CD4-positive, alpha-beta T cell (primary cell): ENCODE results near the gene GALM. TPM values are rescaled to one million over a fixed set of nuclear protein-coding genes. Genes with fewer than 3 reads are reported as not detected.

Source experiments
- ATAC-seq: fragments of 200-7000 bp; cut with Tn5 transposase; one replicate; pipeline ENCODE4 v1.10.0; 2022; ENCODE audit warnings: mild to moderate bottlenecking; ENCODE audit not compliant: poor library complexity
- CTCF ChIA-PET: fragments of 350-600 bp; sonication (Branson Sonifier 250); formaldehyde crosslinking; loops from one replicate; lab custom pipeline; 2021; ENCODE audit warnings: antibody characterized with exemption, inconsistent platforms; lab: Charles Lee
- POLR2A ChIA-PET: fragments of 350-600 bp; sonication (Branson Sonifier 250); formaldehyde crosslinking; loops from one replicate; lab custom pipeline; 2021; ENCODE audit warnings: antibody characterized with exemption, inconsistent platforms; lab: Charles Lee
- DNase-seq, 14 experiments: peaks; one replicate each; pipeline ENCODE4 v3.0.0-alpha.2; 2013 to 2020; ENCODE audit warnings: mixed read lengths in 2 of 14
- H3K27ac ChIP-seq, 2 donors: one replicate each; pipeline versions ENCODE4 v1.5.1 to v1.7.0; 2013; ENCODE audit warnings: low read length in 2 of 2, low read depth in 1 of 2, mild to moderate bottlenecking in 1 of 2
- H3K27me3 ChIP-seq, 2 experiments: 1 replicate in 1 of 2; 2 replicates in 1 of 2; pipeline versions ENCODE4 v1.6.1 to v1.7.0; 2013; ENCODE audit warnings: low read length in 2 of 2, control low read depth in 1 of 2, mild to moderate bottlenecking in 1 of 2, moderate library complexity in 1 of 2; ENCODE audit not compliant: insufficient read depth in 2 of 2, control insufficient read depth in 1 of 2
- H3K36me3 ChIP-seq: one replicate; pipeline ENCODE4 v1.6.1; 2013; ENCODE audit warnings: low read length, control low read depth; ENCODE audit not compliant: insufficient read depth
- H3K4me1 ChIP-seq: one replicate; pipeline ENCODE4 v1.6.1; 2013; ENCODE audit warnings: low read length, control low read depth; ENCODE audit not compliant: insufficient read depth
- H3K4me3 ChIP-seq: one replicate; pipeline ENCODE4 v1.5.1; 2013; ENCODE audit warnings: mild to moderate bottlenecking, low read length, moderate library complexity
- H3K9me3 ChIP-seq, 2 experiments: 1 replicate in 1 of 2; 2 replicates in 1 of 2; pipeline versions ENCODE4 v1.6.1 to v1.7.0; 2013; ENCODE audit warnings: low read length in 2 of 2, mild to moderate bottlenecking in 2 of 2, control low read depth in 1 of 2, moderate library complexity in 1 of 2; ENCODE audit not compliant: control insufficient read depth in 1 of 2, insufficient read depth in 1 of 2
- H3K27ac Mint-ChIP-seq: one replicate; pipeline ENCODE4 v1.8.0; 2020; ENCODE audit warnings: mixed read lengths
- H3K27me3 Mint-ChIP-seq: one replicate; pipeline ENCODE4 v1.8.0; 2021; ENCODE audit warnings: mixed read lengths
- H3K36me3 Mint-ChIP-seq: one replicate; pipeline ENCODE4 v1.8.0; 2021; ENCODE audit warnings: low read depth, mixed read lengths
- H3K4me1 Mint-ChIP-seq: one replicate; pipeline ENCODE4 v1.8.0; 2021; ENCODE audit warnings: low read depth, mixed read lengths
- H3K4me3 Mint-ChIP-seq: one replicate; pipeline ENCODE4 v1.8.0; 2020; ENCODE audit warnings: mild to moderate bottlenecking, mixed read lengths
- H3K9me3 Mint-ChIP-seq: one replicate; pipeline ENCODE4 v1.8.0; 2020; ENCODE audit warnings: mixed read lengths
- intact Hi-C, 2 experiments: fragments of 100-400 bp; cut with DNase I in 1 of 2; cut with micrococcal nuclease in 1 of 2; formaldehyde crosslinking; loops; one replicate each; pipeline versions ENCODE4 v1.15.1 to v1.9.0; 2023 to 2025; cut with DNase I, micrococcal nuclease
- total RNA-seq, 174 experiments: library from RNA in 2 of 174; stranded (reverse) in 2 of 174; gene quantifications; one replicate each; pipeline ENCODE4 v1.2.3 and lab custom pipeline; 2021 to 2026
- TF ChIP-seq, protein P1 (sequence below): fragments of 200-600 bp; IDR thresholded peaks from one replicate; pipeline ENCODE4 v1.8.0; 2022; ENCODE audit warnings: antibody characterized with exemption, mild to moderate bottlenecking

GALM gene
- total RNA-seq, 2 experiments from 2014 or later: 5.9 to 7.0 TPM

DNA sequence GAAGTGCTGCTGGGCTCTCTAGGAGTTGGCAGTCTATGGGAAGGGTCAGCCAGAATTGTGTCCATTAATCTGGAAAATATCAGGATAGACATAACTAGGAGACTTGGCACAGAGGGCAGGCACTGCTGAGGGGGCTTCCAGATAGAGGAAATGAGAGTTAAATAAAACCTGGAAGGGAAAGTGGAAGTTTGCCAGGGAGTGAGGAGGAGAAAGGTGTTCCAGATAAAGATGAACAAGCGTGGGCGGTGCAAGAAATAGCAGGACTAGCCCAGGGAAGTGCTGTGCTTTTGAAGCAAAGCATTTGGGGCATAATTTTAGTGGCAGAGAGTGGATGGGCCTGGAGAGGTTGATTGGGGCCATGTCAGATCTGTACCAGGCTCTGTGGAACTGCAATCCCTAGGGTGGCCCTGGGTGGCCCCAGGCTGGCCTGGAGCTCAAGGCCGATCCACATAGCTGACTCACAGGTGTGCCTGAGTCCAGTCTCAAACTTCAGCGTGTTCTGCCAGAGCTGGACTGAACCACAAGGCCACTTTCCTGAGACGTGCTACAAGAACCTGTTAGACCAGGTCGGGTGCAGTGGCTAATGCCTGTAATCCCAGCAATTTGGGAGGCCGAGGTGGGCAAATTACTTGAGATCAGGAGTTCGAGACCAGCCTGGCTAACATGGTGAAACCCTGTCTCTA, 26.9 kb downstream of the GALM start:
- H3K4me3 Mint-ChIP-seq: peak overlapping the region; percentile 8
- ChIA-PET CTCF (interaction anchor here (1.6 to 1.7 kb wide), 3 partner anchors 10 to 116 kb away, joined by 3 to 5 read pairs (median 4); no protein-coding TSS in a partner anchor), POLR2A (interaction anchor here (1.0 to 1.2 kb wide), 2 partner anchors 26 to 58 kb away, joined by 3 to 4 read pairs; partner anchors contain the start of genes GALM and SRSF7)
- H3K36me3 Mint-ChIP-seq: peaks cover 73% of the 10 kb centered on the region
- ATAC-seq: no peak
- Histone ChIP-seq H3K4me3 (no peak overlapping the region), H3K4me1 (peaks cover 71% of the 10 kb centered on the region), H3K36me3 (peaks cover 34% of the 10 kb centered on the region), H3K27me3 (no peaks in the 10 kb centered on the region), H3K27ac (peak overlapping the region; percentile 8 to 29), H3K9me3 (no peaks in the 10 kb centered on the region)
- peaks cover 61% of the 10 kb centered on the region for H3K4me1 Mint-ChIP-seq
- intact Hi-C loops: no loop called here
- DNase-seq: no peak
- TF ChIP-seq, protein P1, sequence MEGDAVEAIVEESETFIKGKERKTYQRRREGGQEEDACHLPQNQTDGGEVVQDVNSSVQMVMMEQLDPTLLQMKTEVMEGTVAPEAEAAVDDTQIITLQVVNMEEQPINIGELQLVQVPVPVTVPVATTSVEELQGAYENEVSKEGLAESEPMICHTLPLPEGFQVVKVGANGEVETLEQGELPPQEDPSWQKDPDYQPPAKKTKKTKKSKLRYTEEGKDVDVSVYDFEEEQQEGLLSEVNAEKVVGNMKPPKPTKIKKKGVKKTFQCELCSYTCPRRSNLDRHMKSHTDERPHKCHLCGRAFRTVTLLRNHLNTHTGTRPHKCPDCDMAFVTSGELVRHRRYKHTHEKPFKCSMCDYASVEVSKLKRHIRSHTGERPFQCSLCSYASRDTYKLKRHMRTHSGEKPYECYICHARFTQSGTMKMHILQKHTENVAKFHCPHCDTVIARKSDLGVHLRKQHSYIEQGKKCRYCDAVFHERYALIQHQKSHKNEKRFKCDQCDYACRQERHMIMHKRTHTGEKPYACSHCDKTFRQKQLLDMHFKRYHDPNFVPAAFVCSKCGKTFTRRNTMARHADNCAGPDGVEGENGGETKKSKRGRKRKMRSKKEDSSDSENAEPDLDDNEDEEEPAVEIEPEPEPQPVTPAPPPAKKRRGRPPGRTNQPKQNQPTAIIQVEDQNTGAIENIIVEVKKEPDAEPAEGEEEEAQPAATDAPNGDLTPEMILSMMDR: no peak
- peak overlapping the region; percentile 51 for H3K27ac Mint-ChIP-seq
- H3K27me3 Mint-ChIP-seq: no peaks in the 10 kb centered on the region
- peaks cover 2% of the 10 kb centered on the region for H3K9me3 Mint-ChIP-seq

DNA sequence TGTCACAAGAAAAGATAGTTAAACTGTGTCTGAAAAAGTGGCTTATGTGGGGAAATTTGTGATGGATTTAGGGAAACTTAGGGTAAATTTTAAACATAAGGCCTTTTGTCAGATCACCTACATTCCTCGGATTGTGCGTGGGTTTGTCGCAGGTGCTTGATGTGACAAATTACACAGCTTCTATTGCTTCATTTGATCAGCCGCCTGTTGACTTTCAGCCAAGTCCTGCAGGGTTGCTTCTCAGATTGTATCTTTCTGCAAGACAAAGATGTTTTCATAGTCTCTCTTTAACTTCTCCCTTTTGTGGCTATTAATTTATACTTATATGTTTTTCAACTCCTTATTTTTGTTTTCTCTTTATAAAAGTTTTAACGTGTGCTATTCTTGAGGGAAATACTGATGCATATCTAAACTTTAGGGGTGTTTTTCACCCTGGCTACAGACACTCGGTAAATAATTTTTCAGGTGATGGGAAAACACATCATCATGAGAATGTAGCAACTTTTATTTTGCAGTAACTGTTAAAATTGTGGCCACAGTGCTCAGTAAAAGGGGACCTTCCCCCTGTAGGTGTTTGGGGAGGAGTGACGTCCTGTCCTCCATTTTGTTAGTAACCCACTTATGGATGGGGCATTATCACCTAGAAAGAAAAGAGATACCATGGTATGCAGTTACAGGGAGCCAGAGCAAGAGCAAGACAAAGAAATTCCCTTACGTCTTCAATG, 31.4 kb downstream of the GALM start:
- no peaks in the 10 kb centered on the region for H3K9me3 ChIP-seq
- peak overlapping the region; percentile 54 for H3K4me3 Mint-ChIP-seq
- TF ChIP-seq, protein P1: no peak
- H3K9me3 Mint-ChIP-seq: peaks cover 2% of the 10 kb centered on the region
- ChIA-PET CTCF (interaction anchor here (1.0 to 2.1 kb wide), 3 partner anchors 15 to 116 kb away, joined by 3 to 8 read pairs (median 3); partner anchors contain the start of gene HNRNPLL), POLR2A (interaction anchor here (0.8 to 4.5 kb wide), 5 partner anchors 12 to 116 kb away, joined by 4 to 20 read pairs (median 6); no protein-coding TSS in a partner anchor)
- peaks cover 79% of the 10 kb centered on the region for H3K4me1 ChIP-seq
- H3K36me3 ChIP-seq: peaks cover 12% of the 10 kb centered on the region
- ATAC-seq (peak; percentile 65), DNase-seq (peak in 12 of 14 experiments; percentile 12 to 86 (median 50))
- H3K27me3 ChIP-seq: no peaks in the 10 kb centered on the region
- peaks cover 67% of the 10 kb centered on the region for H3K36me3 Mint-ChIP-seq
- H3K27ac ChIP-seq: peak overlapping the region; percentile 47 to 63
- H3K4me1 Mint-ChIP-seq: peaks cover 70% of the 10 kb centered on the region
- H3K27me3 Mint-ChIP-seq: no peaks in the 10 kb centered on the region
- peak overlapping the region; percentile 90 for H3K27ac Mint-ChIP-seq
- intact Hi-C loops: no loop called here
- no peak overlapping the region for H3K4me3 ChIP-seq

DNA sequence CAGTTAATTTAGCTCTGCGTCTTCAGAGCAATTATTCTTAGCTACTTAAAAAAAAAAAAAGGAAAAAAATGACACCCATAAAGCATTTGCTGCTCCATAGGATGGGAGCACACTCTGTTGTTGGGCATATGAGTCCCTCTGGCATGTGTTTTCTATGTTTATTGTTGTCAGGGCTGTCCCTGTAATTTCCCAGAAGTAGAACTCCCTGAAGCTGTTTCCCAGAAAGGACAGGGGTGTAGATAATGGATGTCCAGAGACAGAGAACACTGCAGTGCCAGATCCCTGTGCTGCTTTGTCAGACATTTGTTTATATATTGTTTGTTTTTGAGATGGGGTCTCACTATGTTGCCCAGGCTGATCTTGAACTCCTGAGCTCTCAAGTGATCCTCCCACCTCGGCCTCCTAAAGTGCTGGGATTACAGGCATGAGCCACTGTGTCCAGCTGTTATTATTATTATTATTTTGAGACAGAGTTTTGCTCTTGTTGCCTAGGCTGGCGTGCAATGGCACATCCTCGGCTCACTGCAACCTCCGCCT, 32.6 kb downstream of the GALM start:
- Histone ChIP-seq H3K36me3 (peaks cover 12% of the 10 kb centered on the region), H3K4me1 (peaks cover 76% of the 10 kb centered on the region), H3K4me3 (no peak overlapping the region), H3K27ac (peak overlapping the region in 1 of 2 donors; percentile 63), H3K9me3 (no peaks in the 10 kb centered on the region), H3K27me3 (no peaks in the 10 kb centered on the region)
- Mint-ChIP-seq H3K27me3 (no peaks in the 10 kb centered on the region), H3K4me3 (no peak overlapping the region), H3K27ac (peak overlapping the region; percentile 90), H3K4me1 (peaks cover 65% of the 10 kb centered on the region), H3K9me3 (peaks cover 2% of the 10 kb centered on the region), H3K36me3 (peaks cover 63% of the 10 kb centered on the region)
- TF ChIP-seq, protein P1: no peak
- ChIA-PET POLR2A (interaction anchor here (0.7 to 4.5 kb wide), 7 partner anchors 11 to 97 kb away, joined by 3 to 20 read pairs (median 4); partner anchors contain the start of gene SRSF7), CTCF (interaction anchor here (1.1 kb wide), 1 partner anchor 95 kb away, joined by 3 read pairs; the partner anchor contains the start of gene HNRNPLL)
- DNase-seq: no peak
- ATAC-seq: no peak
- intact Hi-C loops: no loop called here
